ENCODE results near the gene CA11. TPM values are rescaled to one million over a fixed set of nuclear protein-coding genes. Genes with fewer than 3 reads are reported as not detected.

Gene CA11
- total RNA-seq, 1 experiment from 2014 or later, result 5.1 TPM

DNA sequence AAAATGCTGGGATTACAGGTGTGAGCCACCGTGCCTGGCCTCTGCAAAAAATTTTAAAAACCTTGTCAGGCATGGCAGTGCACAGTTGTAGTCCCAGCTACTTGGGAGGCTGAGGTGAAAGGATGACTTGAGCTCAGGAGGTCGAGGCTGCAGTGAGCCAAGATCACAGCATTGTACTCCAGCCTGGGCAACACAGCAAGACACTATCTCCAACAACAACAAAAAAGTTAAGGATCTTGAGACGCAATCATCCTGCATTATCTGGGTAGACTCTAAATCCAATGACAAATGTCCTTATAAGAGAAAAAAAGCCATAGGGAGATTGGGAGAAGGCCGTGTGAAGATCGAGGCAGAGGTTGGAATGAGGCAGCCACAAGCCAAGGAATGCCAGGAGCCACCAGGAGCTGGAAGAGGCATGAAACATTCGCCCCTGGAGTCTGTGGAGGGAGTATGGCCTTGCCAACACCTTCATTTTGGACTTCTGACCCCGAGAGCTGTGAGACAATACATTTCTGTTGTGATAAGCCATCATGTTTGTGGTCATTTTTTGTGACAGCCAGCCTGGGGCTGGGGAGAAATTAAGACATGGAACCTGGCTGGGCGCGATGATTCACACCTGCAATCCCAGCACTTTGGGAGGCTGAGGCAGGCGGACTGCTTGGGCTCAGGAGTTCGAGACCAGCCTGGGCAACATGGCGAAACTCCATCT lies 5.1 kb upstream of the CA11 start:
- in situ Hi-C loops (cut with HindIII; ENCODE audit: low pct_unique_long_range_greater_than_20kb, low sequenced_read_pairs), result no loop called here
- no peak for DNase-seq (ENCODE audit: low read depth, low spot score)

DNA sequence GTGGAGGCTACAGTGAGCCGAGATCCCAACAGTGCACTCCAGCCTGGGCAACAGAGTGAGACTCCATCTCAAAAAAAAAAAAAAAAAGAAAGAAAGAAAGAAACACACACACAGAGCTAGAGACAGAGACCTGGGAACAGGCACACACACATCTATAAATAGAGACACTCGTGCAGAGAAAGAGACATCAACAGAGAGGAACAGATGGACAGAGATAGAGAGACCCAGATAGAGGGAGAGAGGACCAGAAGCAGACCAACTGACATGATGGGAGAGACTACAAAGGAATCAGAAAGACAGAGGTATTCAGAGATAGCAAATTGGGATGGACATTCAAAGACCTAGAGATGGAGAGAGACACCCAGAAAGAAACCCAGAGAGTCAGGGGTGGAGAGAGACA lies 2.1 kb upstream of the CA11 start:
- no peak for DNase-seq (ENCODE audit: low read depth, low spot score)
- in situ Hi-C loops (cut with HindIII; ENCODE audit: low pct_unique_long_range_greater_than_20kb, low sequenced_read_pairs), result no loop called here

DNA sequence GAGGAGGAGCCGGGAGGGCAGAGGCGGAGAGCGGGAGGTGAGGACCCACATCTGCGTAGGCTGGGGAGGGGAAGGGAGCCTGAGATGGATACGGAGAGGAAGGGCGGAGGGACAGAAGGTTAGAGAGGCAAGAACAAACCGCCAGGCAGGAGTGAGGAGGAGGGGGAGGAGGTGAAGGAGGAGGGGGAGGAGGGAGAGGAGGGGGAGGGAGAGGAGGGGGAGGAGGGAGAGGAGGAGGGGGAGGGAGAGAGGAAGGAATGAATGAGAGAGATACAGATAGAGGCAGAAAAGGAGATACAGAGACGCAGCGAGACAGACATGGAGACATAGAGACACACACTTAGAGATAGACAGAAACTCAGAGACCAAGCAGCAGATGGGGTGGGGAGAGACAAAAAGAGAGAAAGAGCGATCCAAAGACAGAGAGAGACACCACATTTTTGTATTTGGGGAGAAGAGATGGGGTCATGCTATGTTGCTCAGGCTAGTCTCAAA lies 782 bp upstream of the CA11 start:
- DNase-seq (ENCODE audit: low read depth, low spot score), result no peak
- in situ Hi-C loops (cut with HindIII; ENCODE audit: low pct_unique_long_range_greater_than_20kb, low sequenced_read_pairs), result no loop called here

DNA sequence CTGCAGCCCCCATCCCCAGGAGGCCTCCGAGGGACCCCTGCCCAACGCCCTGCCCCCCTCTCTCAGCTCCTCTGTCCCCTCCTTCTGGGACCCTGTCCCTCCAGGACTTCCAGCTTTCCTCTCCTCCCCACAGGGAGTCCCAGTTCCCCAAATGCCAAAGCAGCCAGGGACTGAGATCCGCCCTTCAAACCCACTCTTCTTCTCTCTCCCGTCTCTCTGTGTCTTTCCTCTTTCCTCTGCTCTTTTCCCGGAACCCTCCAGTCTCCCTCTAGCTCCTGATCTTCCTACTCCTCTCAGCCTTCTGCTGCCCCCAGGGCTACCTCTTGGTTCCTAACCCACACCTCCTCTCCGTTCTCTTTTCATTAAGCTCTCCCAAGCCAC lies 377 bp downstream of the CA11 start:
- in situ Hi-C loops (cut with HindIII; ENCODE audit: low pct_unique_long_range_greater_than_20kb, low sequenced_read_pairs), result no loop called here
- DNase-seq (ENCODE audit: low read depth, low spot score), result peak; percentile 44

DNA sequence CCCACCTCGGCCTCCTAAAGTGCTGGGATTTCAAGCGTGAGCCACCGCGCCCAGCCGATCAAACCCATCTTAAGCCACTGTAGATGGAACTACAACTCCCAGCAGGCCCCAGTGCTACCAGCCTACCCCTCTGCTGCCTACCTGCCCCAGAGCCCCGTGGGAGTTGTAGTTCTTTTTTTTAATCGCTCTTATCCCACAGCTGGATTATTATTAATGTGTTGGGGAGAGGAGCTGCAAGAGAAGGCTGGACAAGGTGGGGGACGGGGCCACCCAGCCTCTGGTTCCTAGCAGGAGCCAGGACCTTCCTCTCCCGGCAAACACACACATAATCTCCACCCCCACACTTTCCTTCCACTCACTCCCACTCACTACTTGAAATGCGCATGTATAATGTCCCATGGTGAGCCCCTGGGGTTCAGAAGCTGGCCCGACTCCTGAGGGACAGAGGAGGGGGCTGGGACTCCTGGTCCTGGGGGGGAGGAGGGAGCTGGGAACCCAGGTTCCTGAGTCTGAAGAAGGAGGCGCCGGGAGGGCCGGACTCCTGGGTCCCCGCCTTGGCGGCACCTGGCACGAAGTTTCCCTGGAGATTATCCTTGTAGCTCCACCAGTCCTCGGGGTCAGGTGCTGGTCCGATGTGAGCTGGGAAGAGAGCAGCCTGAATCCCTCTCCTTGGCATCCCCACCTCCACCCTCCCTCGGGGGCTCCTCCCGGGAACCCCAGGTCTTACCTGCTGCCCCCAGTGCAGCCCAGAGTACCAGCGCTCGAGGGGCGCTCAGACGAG lies 958 bp downstream of the CA11 start:
- in situ Hi-C loops (cut with HindIII; ENCODE audit: low pct_unique_long_range_greater_than_20kb, low sequenced_read_pairs), result no loop called here
- DNase-seq (ENCODE audit: low read depth, low spot score), result peak; percentile 79

DNA sequence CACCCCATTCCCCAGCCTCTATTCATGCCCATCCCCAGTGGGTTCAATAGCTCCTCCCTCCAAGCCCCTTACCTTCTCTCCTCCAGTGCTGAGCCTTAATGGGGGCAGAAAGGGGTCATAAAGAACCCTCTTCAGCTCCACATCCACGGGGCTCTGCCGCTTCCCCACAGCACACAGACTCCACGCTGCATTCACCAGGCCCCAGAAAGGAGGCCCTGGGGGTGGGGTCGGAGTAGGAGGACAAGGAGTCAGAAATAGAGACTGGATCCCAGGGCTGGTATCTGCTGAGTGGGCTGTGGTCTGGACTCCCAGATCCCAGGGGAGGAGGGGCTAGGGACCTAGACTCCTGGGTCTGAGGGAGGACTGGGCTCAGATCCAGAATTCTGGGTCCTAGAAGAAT lies 1.6 kb downstream of the CA11 start:
- no peak for DNase-seq (ENCODE audit: low read depth, low spot score)
- in situ Hi-C loops (cut with HindIII; ENCODE audit: low pct_unique_long_range_greater_than_20kb, low sequenced_read_pairs), result no loop called here

DNA sequence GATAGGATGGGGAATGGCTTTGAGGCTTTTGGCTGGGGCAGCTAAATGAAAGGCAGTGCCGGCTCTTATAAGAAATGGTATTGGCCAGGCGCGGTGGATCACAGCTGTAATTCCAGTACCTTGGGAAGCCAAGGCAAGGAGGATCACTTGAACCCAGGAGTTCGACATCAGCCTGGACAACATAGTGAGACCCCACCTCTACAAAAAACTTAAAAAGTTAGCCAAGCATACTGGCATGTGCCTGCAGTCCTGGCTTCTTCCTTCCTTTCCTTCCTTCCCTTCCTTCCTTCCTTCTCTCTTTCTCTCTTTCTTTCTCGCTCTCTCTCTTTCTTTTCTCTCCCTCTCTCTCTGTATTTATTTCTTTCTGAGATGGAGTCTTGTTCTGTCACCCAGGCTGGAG lies 3.1 kb downstream of the CA11 start:
- DNase-seq (ENCODE audit: low read depth, low spot score), result no peak
- in situ Hi-C loops (cut with HindIII; ENCODE audit: low pct_unique_long_range_greater_than_20kb, low sequenced_read_pairs), result no loop called here

DNA sequence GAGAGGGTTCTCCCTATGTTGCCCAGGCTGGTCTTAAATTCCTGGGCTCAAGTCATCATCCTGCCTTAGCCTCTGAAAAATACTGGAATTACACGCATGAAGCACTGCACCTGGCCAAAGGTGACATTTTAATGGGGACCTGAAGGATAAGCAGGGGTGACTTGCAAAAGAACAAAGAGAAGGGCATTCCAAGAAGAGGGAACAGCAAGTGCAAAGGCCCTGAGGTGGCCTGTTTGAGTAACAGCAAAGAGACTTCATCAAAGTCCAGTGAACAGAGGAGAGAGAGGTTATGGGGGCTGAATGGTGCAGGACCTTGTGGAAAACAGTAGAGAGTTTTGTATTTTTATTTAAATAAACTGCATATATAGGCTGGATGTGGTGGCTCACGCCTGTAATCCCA lies 4.1 kb downstream of the CA11 start:
- in situ Hi-C loops (cut with HindIII; ENCODE audit: low pct_unique_long_range_greater_than_20kb, low sequenced_read_pairs), result no loop called here

DNA sequence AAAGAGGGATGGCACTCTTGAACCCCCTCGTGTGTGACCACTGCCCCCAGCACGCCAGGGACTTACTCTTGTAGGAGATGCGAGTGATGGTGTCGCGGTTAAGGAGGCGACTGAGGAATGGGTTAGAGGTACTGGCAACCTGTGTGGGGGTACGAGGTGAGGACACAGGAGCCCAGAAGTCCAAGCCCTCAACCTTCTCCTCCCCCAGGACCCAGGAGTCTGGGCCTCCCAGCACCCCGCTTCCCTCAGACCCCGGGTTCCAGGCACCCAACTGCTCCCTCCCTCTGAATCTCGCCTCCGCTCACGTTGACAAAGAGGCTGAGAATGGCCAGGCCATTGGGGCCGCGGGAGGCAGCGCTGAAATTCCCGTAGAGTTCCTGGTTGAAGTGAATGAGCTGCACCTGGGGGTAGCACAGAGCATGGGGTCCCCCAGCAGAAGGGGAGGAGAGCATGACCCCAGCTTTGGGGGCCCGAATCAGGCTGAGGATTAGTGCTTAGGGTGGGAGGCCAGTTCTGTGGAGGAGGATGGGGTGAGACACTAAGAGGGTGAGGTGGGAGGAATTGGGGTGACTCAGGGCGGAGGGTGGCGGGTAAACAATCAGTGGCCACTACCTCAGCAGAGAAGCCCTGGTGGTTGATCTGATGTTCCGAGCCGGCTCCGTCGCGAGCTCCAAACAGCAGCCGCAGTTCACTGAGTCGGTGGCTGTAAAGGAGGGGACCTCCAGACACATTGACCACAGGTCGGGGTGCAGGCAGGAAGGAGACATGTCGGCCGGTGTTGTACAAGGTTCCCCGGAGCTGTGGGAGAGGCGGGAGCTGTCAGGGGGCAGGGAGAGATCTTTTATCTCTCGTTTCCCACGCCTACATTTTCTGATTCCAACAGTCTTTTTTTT lies 6.3 kb downstream of the CA11 start:
- no peak for DNase-seq (ENCODE audit: low read depth, low spot score)
- in situ Hi-C loops (cut with HindIII; ENCODE audit: low pct_unique_long_range_greater_than_20kb, low sequenced_read_pairs), result no loop called here

More for the DNA sequence above, 4.1 kb downstream of the CA11 start:
- DNase-seq (ENCODE audit: low read depth, low spot score), result no peak

DNA sequence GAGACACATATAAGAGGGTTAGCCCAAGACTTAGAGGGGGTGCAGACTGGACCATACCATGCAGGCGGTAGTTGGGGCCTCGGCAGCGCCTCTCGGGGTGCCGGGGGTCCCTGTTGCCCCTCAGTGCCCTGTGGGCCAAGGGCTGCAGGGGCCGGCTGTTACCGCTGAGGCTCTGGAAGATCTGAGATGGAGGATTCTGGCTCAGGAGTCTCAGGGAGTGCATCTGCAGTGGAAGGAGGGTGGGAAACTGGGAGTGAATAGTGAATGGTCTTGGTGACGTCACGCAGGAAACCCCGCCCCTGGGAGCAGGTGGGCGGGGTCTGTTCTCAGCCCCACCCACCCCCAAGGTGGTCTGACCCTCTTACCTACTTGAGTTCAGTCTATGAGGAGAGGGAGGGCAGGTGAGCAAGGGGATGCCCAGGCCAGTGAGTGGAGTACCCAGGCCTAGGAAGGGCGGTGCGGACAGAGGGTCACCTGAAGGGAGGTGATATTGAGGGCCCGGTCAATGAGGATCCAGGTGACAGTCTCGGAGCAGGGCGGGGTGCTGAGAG lies 7.1 kb downstream of the CA11 start:
- DNase-seq (ENCODE audit: low read depth, low spot score), result no peak
- in situ Hi-C loops (cut with HindIII; ENCODE audit: low pct_unique_long_range_greater_than_20kb, low sequenced_read_pairs), result no loop called here

DNA sequence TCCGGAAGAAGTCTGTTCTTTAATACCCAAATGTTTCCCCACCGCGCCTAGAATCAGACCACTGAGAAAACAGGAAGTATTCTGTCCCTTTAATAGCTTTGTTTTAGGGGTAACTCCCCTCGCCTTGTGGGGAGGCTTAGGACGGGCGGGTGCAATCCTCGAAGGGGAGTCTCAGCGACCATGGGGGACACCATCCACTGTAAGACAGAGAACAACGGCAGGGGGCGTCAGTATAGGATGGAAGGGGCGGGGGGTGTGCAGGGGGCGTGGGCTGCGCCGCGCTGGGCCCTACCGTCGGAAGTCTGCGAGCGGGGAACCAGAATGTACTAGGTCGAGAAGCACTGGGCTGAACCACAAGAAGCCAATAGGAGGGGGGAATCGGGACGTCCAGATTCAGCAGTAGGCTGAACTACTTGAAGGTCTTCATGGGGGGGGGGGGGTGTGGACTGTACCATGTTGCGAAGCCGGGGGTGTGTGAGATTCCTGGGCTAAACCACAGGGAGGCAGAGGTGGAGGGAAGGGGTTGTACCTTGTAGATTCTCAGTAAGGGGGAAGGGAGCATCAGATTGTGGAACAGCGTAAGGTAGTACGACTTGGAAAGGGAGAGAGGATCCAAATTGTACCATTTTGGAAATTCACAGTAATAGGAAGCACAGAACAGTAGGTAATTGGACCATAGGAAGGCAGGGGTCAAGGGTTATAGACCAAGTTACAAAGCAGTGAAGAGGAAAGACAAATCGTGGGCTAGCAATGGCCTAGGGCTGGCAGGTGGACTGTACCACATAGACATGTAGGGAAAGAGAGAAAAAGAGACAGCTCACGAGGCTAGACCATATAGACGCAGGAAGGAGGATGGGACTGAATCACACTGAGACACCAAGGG lies 7.8 kb downstream of the CA11 start:
- in situ Hi-C loops (cut with HindIII; ENCODE audit: low pct_unique_long_range_greater_than_20kb, low sequenced_read_pairs), result no loop called here

DNA sequence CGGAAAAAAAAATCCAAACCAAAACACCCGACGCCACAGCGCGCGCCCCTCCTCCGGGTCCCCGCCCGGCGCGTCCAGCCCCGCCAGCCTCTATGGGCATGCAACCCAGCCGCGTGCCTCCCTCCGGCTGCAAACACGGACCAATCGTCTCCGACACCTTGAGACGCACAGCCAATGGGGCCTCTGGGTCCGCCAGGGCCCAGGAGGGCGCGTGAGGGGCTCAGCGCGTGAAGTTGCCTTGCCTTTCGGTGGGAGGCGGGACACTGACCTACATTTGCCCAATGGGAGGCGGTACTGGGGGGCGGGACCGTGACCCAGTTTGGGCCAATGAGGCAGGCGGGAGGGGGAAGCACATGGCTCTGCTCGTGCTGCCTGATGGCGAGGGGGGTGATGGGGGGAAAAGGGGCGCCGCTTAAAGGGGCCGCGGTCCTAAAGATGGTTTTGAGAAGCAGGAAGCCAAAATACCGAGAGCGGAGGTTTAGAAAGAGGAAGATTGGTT lies 8.5 kb downstream of the CA11 start:
- peak; percentile 99 for DNase-seq (ENCODE audit: low read depth, low spot score)
- in situ Hi-C loops (cut with HindIII; ENCODE audit: low pct_unique_long_range_greater_than_20kb, low sequenced_read_pairs), result no loop called here

More for the DNA sequence above, 7.8 kb downstream of the CA11 start:
- peak; percentile 94 for DNase-seq (ENCODE audit: low read depth, low spot score)

DNA sequence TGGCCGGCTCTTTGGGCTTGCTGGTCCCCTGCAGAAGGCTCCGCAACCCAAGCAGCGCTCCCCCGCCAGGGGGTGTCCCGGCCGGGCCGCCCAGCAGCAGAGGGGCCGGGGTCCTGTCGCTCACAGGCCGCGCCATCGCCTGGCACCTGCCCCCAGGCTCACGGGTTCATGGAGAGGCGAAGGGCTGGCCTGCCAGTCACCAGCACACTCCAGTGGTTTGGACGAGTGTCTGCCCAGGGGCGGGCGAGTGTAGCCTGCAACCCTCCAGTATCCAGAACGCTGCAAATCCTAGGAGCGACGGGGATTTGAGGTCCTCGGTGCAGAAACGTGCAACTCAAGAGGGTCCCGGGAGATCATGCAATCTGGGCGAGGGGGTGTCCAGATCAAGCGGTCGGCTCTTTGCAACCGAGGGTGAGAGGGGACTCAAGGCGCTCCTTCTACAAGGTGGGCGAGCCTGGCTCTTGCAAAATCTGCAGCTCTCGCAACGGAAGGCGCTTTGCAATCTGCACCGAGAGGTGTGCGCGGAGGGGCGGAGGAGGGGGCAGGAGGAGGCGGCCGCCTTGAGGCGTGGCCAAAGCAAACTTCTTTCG lies 9.0 kb downstream of the CA11 start, which contains the start of gene DBP:
DBP (minus strand) TSS at position 521 of the 590 bp plus-strand sequence; CDS start at position 136, 385 bp downstream.
- in situ Hi-C loops (cut with HindIII; ENCODE audit: low pct_unique_long_range_greater_than_20kb, low sequenced_read_pairs), result no loop called here
- DNase-seq (ENCODE audit: low read depth, low spot score), result no peak

DNA sequence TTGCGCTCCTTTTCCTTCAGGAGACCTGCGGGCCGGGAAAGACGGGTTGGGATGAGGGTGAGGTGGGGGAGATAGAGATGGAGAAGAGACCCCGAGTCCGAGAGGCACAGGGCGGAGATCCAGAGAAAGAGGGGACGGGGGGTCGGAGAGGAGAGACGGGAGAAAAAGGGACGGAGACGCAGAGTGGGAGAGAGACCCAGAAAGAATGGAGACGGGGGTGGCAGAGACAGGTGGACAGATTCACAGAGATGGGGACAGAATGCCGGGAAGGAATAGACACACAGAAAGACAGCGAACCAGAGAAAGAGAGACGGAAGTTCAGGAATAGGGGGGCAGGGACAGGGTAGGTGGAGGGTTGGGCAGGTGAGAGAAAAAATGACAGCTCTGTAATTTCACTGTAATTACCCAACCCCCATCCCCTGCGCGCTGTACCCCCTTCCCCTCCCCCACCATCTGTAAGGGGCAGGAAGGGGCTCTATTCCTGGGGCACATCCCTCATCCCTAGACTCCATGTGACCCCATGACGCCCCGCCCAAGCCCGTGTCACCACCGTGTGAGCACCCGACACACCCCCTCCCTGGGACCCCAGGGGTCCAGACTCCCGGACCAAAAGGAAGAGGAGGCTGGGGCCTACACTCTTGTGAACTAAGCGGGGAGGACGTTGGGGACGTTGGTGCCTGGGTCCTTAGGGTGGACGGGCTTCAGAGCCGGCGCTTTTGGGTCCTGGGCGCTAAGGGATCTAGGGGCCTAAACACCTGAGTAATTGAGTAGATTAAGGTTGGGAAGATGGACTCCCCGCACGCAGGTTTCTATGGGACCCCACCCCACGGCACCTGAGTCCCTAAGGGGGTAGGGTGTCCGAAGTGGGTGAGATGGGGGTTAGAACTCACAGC lies 9.8 kb downstream of the CA11 start:
- in situ Hi-C loops (cut with HindIII; ENCODE audit: low pct_unique_long_range_greater_than_20kb, low sequenced_read_pairs), result no loop called here
- DNase-seq (ENCODE audit: low read depth, low spot score), result no peak

DNA sequence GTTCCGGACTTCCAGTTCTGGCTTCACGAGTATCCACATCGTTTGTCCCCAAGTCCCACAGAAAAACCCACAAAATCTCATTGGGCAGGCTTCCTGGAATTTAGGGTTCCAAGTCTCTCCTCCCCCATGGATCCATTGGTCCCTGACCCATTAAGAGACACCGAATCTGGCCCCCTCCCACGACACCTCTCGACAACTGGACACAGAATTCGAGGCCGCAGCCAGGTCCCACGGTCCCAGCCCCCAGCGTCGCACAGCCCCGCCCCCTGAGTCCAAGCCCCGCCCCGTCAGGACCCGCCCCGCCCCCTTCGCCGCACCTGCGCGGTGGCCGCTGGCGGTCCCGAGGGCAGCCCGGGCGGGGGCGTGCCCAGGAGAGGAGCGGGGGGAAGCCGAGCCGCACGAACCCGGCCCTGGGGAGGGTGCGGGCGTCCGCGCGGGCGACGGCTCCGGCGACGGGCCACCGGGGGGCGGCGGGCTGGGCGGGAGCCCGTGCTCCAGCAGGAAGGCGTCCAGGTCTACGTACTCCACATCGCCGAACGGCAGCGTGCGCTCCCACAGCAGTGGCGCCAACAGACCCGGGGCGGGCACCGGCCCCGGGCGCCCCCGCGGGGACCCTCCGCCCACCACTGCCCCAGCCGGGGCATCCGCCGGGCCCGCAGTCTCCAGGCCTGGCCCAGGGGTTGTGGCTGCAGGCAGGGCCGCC lies 10.6 kb downstream of the CA11 start:
- peak; percentile 55 for DNase-seq (ENCODE audit: low read depth, low spot score)
- in situ Hi-C loops (cut with HindIII; ENCODE audit: low pct_unique_long_range_greater_than_20kb, low sequenced_read_pairs), result no loop called here

All from SK-MEL-5 (cell line).